NCI-H2196 treated with DMSO at 0.1 percent for 48 hours (cell line): Measurements from ENCODE around the gene STK32B.
"Not testable (repeated sequence)": the region's sequence is repeated elsewhere in the genome, so short reads cannot be mapped to it uniquely, and the experiment has no call there.

ENCODE experiments used
- DNase-seq: peaks from one replicate; lab custom pipeline; 2025; ENCODE audit not compliant: unreplicated experiment; lab: John Stamatoyannopoulos, UW

The STK32B gene

DNA sequence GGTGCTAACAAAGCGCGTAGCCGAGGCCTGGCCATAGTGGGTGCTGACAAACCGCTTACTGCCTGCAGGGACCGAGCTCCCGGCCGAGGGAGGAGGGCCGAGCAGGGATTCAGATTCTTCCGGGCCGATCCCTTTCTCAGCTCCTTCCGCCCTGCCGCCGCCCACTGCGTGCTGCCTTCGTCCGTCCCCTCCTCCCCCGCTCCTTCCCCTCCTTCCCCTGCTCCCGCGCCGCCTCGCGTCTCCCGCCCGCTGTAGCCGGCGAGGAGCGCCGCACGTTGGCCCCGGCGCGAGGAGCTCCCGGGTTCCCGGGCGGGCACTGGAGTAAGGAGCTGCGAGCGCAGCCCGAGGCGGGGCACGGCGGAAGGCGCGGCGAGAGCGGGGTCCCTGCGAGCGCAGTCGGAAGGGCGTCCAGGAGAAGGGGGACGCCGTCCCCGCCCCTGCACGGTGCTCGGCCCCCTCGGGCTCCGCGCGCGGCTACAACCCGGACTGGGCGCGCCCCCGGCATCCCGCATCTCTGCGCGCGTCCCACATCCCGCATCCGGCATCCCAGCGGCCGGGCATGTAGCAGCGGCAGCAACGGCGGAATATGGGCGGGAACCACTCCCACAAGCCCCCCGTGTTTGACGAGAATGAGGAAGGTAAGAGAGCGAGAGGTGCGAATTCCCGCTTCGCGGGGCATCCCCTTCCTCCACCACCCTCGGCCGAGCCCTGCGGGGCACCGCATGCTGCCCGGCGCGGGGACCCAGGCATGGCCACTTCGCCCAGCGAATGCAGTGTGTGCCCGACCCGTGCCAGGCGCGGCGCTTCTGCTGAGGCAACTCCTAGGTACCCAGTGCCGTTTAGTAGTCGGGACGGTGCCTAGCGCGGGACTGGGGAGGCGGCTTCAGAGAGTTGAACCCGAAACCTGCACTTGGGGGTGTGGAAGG lies at the start of gene STK32B:
TSS of gene STK32B (plus strand) at position 203 of the 926 bp plus-strand sequence.
- DNase-seq, result no peak

DNA sequence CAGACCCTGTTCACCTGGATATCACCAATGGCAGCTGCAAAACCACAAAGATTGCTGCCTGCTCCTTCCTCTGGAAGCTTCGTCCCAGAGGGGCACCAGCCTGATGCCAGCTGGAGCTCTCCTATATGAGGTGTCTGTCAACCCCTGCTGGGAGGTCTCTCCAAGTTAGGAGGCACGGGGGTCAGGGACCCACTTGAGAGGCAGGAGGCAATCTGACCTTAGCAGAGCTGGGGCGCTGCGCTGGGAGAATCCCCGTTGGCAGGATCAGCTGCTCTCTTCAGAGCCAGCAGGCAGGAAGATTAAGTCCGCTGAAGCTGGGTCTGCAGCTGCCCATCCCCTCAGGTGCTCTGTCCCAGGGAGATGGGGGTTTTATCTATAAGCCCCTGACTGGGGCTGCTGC lies 49.6 kb upstream of the STK32B start:
- DNase-seq, result not testable (repeated sequence)

DNA sequence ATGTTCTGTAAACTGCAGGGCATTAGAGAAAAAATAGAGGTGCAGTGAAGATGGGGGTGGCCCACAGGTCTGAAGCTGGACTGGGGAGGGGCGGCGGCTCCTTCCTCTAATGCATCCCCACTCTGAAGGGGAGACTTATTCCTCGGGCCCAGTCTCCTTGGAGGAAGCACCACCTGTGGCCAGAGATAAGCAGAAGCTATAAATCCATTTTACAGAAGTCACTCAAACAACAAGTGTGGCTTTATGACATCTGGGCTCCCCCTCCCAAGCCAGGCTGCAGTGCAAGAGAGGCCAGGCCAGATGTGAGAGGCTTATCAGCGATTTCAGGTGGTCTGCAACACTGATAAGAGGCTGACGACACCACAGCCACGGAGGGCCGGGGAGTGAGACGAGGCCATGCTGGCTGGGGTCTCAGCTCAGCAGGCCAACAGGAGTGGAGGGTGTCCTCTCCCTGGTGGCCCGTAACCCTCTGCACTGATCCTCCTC lies 47.9 kb upstream of the STK32B start:
- DNase-seq, result no peak

DNA sequence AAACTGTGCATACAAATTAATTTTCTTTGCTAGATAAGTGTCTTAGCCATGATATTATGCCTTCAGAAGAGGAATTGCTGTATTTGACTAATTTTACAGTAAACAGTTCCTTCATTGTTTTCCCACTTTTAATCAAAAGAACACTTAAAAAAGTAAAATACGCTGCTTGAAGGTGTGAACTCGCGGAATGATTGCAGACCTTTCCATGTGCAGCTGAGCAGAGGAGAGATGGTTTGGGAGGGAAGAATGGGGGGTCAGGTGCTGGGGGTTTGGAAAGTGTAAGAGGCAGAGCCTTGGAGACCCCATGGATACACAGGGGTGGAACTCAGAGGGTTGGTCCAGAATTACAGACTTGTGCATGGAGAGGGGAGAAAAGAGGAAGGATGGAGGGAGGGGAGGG lies 47.4 kb upstream of the STK32B start:
- DNase-seq, result no peak

DNA sequence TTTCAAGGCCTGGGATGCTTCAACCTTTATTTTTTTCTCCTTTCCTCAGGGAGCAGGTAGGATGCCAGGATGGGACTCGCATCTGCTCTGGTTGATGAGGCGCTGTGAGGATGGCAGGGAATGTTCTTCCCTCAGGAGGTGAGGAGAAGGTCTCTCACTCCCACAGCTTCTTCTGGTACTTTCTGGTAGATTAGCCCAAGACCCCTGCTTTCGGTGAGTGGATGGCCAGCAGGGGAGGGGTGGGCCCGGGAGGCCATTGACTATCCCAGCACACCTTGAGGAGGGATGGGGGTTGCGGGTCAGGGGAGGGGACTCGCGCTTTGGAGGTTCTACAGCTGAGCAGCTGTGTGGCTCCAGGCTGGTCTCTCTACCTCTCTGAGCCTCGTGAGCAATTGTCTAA lies 46.8 kb upstream of the STK32B start:
- DNase-seq, result no peak

DNA sequence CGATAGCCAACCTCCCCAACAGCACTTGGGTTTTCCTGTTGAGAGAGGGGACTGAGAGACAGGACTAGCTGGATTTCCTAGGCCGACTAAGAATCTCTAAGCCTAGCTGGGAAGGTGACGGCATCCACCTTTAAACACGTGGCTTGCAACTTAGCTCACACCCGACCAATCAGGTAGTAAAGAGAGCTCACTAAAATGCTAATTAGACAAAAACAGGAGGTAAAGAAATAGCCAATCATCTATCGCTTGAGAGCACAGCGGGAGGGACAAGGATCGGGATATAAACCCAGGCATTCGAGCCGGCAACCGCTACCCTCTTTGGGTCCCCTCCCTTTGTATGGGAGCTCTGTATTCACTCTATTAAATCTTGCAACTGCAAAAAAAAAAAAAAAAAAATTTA lies 44.3 kb upstream of the STK32B start:
- not testable (repeated sequence) for DNase-seq

DNA sequence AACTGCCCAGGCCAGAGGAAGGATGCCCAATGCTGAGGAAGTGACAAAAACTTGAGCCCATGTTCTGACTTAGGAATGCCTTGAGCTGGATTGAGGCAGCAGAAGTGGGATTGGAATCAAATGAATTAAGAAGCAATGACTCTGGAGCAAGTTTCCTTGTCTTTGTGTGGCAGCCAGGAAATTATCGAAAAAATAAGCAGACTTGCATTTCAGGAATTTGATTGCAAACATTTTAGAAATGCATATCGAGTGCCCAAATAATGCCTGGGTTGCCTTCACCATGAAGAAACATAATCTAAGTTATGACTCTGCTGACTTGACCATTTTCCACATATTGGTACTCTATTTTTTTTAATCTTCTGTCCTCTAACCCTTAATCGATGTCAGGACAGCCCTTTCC lies 41.5 kb upstream of the STK32B start:
- DNase-seq, result no peak

DNA sequence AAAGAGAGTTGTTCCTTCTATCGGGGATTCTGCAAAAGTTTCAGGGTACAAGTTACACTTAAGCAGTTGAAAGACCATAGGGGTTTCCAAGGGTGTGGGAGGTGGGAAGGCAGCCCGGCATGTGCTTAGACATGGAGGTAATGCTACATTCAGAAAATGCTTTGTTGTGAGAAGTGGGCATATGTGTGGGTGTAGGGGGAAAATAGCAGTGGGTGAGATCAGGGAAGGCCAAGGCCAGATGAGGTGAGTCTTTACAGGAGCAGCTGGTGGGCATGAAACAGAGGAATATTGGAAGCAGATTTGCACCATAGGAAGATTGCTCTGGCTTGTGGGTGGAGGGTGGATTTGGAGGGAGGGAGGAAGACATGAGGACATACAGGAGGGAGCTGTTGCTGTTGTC lies 40.3 kb upstream of the STK32B start:
- DNase-seq, result no peak

DNA sequence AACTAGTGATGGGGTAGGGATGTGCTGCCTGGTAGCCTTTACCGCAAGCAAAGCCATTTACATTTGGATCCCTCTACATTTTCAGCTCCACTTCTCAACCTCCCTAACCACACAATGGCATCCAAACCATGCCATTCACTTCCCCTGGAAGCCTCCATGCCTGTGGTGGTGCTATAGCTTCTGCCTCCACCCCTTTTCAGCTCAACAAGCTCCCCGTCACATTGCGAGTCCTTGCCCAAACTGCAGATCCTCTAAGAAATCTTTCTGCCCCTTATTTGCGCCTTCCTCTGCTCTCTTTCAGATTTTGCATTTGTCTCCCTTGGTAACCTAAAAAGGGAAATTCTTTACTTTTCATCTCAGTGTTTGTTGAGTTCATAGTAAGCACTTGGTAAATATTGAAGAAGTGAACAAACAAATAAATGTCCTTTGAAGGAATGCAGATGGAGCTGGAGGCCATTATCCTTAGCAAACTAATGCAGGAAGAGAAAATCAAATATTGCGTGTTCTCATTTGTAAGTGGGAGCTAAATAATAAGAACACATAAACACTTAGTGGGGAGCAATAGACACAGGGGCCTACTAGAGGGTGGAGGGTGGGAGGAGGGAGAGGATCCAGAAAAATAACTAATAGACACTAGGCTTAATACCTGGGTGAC lies 38.9 kb upstream of the STK32B start:
- no peak for DNase-seq

DNA sequence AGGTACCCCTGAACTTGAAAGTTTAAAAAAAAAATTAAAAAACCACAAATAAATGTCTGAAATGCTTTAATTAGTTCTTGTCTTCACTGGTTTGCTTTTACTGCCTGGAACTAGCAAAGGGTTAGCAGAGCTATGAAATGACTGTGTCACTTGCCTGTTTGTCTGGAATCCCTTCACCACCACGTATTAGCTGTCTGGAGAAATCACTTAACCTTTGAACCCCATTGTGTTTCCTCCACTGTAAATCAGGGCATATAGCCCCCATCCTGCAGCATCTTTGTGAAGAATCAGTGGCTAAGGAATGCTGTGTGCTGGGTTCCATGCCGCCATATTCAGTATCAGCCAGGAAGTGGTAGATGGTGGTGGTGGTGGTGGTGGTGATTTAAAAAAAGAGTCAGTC lies 38.3 kb upstream of the STK32B start:
- DNase-seq, result no peak

DNA sequence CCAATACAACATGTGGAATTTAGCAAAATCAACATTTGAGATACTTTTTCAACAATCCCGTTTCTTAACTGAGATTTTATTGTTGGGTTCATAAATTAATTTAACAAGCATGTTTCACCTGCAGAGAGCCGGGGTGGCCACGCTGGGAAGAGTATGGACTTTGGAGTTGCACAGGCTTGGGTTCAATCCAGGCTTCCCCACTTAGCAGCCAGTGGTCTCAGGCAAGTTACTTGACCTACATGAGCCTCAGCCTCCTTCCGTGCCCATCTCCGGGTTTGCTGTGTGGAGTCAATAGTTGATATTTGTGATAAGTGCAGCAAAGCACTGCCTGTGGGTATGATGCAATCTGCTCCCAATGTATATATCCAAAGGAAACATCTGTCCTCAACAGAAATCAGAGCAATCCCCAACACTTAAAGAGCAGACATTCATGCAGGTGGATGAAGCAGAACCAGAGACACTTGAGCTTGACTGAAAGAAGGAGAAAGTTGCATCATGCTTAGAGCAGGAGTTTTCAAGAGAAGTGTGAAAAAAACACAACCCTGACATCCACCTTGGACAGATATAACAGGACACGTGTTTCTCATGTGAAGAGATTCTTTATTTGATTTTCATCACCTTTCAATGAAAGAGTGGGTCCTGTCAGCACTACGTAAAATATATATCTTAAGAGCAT lies 37.1 kb upstream of the STK32B start:
- no peak for DNase-seq

DNA sequence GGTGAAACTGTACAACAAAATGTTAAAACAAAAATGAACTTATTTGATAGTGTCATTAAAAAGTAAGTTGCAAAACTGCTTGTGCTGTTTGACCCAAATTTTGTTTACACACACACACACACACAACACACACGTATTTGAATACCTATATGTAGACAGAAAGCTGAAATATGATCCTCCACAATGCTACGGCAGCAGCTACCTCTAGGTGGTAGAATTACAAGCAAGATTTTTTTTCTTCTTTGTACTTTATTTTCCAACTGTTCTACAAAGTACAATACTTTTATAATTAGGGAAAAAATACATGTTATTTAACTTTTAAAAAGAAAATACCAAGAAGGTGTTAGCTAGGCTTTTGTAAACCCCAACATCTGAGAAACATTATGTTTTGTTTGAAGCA lies 33.2 kb upstream of the STK32B start:
- DNase-seq, result no peak

DNA sequence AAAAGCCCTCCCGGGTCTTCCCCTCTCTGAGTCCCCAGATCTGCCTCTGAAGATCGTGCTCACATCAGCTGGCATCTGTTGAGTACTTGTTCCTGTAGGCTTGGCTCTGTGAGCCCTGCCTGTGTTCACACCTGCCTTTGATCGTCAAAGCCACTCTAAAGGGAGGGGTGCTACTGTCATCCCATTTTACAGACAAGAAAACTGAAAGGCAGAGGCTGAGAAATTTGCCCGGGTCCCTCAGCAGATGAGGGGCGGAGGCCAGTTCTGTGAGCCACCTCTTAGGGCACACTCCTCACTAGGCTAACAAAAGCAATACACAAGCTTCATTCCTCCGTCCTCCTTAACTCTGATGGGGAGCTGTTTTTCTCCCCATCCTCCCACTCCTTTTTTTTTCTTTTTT lies 32.7 kb upstream of the STK32B start:
- DNase-seq, result no peak

DNA sequence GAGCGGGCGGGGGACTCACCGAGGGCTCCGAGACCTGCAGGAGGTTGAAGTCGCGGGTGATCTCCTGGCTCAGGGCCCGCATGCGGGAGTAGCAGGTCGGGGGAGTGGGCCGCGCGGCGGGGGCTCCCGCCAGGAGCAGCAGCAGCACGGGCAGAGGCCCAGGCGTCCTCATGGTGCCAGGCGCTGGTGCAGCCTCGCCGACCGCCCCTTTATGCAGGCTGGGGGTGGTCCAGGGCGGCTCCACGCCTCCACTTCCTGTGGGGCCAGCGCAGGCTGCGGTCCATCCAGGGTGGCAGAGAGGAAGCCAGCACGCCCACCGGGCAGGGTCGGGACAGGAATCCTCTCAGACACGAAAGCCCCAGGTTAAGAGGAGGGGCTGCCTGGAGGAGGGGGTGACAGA lies 32.0 kb upstream of the STK32B start, which contains the start of gene CYTL1:
TSS of gene CYTL1 (minus strand) at position 185 of the 400 bp plus-strand sequence. CDS start at position 172, 13 bp downstream.
- DNase-seq, result no peak

DNA sequence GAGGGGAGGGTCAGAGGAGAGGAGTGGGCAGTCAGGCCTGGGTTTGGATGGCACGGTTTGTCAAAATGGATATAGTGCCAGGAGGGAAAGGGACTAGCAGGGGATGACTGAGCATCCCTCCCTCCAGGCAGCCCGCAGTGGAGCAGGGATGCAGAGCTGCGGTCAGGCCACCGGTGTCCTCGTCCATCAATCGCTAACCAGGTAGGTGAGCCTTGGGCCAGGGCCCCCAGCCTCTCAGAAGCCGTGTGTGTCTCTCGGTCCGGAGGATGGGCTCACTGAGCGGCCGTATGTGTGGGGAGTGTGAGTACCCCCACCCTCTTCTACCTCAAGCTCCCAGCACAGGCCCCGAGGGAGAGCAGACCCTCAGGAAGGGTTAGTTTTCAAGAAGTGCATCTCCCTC lies 31.5 kb upstream of the STK32B start:
- no peak for DNase-seq

DNA sequence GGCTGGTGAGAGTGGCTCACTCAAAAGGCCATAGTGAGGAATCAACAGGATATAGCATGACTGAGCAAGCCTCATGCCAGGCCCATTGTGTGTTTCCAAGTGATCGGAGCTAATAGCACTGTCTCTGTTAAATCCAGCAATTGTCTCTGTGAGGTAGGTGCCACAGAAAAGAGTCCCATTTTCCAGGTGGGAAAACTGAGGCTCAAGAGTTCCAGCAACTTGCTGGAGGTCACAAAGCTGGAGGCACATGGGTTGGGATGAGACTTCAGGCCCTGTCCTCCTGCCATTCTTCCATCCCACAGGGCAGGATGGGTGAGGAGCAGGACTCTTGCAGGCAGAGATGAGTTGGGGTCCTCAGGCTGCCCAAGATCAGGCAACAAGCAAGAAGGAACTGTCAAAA lies 30.9 kb upstream of the STK32B start:
- DNase-seq, result no peak

DNA sequence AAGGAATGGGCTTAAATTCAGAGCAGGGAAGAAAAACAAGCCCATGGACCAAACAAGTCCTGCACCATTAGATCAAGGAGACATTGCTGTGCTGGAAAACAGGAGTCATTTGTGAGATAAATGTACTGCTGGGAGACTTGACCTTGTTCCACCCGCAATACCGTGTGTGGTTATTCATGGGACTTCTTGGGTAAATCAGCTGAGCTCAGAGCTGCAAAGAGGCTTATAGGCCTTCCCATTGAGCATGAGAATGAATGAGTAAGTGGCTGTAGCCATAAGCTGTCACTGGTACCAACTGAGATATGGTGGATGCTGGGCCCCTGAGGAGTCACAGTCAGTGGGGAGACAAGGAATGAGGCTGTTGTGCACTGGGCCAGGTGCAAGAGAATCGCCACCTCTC lies 29.7 kb upstream of the STK32B start:
- DNase-seq, result no peak

DNA sequence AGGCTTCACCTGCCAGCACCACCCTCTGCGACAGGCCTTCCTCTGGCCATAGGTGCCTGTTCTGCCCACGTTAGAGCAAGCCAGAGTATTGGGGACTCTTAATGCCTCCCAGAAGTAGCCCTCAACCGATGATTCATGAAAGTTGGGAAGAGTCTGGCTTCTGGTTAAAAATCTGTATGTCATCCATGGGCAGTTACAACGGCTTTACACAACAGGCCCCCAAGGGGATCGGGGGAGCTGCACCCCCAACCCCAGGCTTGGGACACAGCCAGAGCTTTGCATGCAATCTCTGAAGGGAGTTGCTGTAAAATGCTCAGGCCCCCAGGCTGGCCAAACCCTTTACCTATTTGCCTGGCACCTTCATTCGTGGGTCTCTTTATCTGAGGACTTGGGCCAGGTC lies 26.6 kb upstream of the STK32B start:
- DNase-seq, result no peak

DNA sequence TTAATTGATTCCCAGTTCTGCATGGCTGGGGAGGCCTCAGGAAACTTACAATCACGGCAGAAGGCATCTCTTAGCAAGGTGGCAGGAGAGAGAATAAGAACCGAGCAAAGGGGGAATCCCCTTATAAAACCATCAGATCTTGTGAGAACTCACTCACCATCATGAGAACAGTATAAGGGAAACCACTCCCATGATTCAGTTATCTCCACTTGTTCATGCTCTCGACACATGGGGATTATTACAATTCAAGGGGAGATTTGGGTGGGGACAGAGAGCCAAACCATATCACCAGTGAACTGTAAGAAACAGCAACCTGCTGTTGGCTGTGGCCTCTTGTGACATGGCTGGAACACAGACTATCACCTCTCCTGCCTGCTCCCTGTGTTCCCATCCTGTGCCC lies 24.9 kb upstream of the STK32B start:
- no peak for DNase-seq

DNA sequence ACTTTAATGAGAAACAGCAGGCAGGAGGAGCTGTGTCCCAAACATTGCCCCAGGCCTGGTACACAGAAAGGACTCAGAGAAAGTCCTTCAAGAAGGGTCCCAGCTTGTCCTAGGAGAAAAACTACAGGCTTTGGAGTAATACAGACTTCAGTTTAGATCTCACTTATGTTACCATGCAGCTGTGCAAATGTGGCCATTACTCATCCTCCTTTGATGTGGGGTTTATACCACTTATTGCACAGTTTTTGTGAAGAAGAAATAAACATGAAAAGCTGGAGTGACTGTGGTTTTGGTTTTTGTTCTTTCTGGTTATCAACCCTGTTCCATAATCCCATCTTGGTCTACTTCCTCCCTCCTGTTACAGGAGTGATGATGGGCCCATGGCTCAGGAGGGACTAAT lies 23.9 kb upstream of the STK32B start:
- DNase-seq, result no peak

DNA sequence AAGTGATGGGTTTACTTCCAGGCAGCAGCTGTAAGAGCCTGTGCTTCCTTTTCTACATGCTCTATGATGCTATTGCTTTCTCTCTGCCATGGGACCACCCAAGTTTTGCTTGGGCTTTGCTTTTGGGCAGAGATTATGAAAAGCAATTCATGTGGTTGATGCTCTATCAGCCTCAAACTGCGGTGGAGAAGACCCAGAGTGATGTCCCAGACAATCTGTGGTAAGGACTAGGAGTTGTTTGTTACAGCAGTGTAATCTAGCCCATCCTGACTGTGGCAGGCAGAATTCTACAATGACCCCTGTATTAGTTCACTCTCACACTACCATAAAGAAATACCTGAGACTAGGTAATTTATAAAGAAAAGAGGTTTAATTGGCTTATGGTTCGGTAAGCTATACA lies 22.8 kb upstream of the STK32B start:
- DNase-seq, result no peak

DNA sequence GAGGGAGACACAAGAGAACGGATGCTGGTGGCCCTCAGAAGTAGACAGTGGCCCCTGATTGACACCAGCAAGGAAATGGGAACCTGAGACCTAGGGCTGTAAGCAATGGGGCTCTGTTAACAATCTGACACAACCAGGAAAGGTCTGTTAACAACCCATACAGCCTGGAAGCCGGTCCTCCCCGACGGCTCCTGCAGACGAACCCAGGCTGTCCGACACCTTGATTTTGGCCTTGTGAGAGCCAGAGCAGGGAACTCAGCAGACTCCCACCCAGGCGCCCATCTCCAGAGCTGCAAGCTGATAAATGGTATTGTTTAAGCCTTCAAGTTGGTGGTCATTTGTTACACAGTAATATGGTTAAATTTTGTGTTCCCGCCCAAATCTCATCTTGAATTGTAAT lies 21.8 kb upstream of the STK32B start:
- no peak for DNase-seq
